HT1080 (cell line): ENCODE measurements around the gene ELOVL5. TPM values are rescaled to one million over a fixed set of nuclear protein-coding genes. Genes with fewer than 3 reads are reported as not detected.
"Not testable (repeated sequence)": the region's sequence is repeated elsewhere in the genome, so short reads cannot be mapped to it uniquely, and the experiment has no call there.

ENCODE experiments used
- DNase-seq: peaks from one replicate; pipeline ENCODE4 v3.0.0-alpha.2; 2015; ENCODE audit warnings: low read depth
- polyA plus RNA-seq, 2 experiments: library from polyadenylated mRNA; depleted of rRNA; stranded (reverse); fragments of >200 nt; gene quantifications; 2 replicates each; pipeline ENCODE4 v1.2.3, GENCODE V29; 2015
- total RNA-seq: library from RNA; depleted of rRNA; stranded (reverse); fragments of >200 nt; shearing (Covaris generic); gene quantifications from 2 replicates; pipeline ENCODE4 v1.2.3, GENCODE V29; 2014; rRNA removed

ELOVL5 gene
- total RNA-seq = 37.3 and 85.6 TPM in 2 replicates
- polyA plus RNA-seq (2015; cell fraction: cytosol; rRNA removed) = 73.5 and 86.1 TPM in 2 replicates
- 106 and 114 TPM in 2 replicates for polyA plus RNA-seq (2015; cell fraction: nucleus; rRNA removed)

GRCh38 chr6:53348371-53349208 lies at the start of gene ELOVL5:
Gene ELOVL5 (minus strand): TSS chr6:53348950. CDS start chr6:53295699, 53,251 bp downstream.
- peak; percentile 92 for DNase-seq

GRCh38 chr6:53397283-53397682 lies 48.5 kb upstream of the ELOVL5 start:
- DNase-seq = no peak

- DNase-seq = no peak
Observed at GRCh38 chr6:53395986-53396385, 47.2 kb upstream of the ELOVL5 start.

- DNase-seq = no peak
Observed at GRCh38 chr6:53394704-53395103, 46.0 kb upstream of the ELOVL5 start.

GRCh38 chr6:53391170-53391569 lies 42.4 kb upstream of the ELOVL5 start:
- no peak for DNase-seq

- no peak for DNase-seq
Observed at GRCh38 chr6:53390010-53390409, 41.3 kb upstream of the ELOVL5 start.

GRCh38 chr6:53388615-53389014 lies 39.9 kb upstream of the ELOVL5 start:
- DNase-seq = not testable (repeated sequence)

- DNase-seq = no peak
Observed at GRCh38 chr6:53382421-53382820, 33.7 kb upstream of the ELOVL5 start.

GRCh38 chr6:53378208-53378607 lies 29.5 kb upstream of the ELOVL5 start:
- no peak for DNase-seq

GRCh38 chr6:53377793-53378192 lies 29.0 kb upstream of the ELOVL5 start:
- no peak for DNase-seq

- no peak for DNase-seq
Observed at GRCh38 chr6:53377289-53377688, 28.5 kb upstream of the ELOVL5 start.

- DNase-seq = no peak
Observed at GRCh38 chr6:53376661-53377226, 28.0 kb upstream of the ELOVL5 start.

- no peak for DNase-seq
Observed at GRCh38 chr6:53375847-53376246, 27.1 kb upstream of the ELOVL5 start.

GRCh38 chr6:53373638-53374037 lies 24.9 kb upstream of the ELOVL5 start:
- DNase-seq = no peak

- no peak for DNase-seq
Observed at GRCh38 chr6:53369876-53370515, 21.2 kb upstream of the ELOVL5 start.

- no peak for DNase-seq
Observed at GRCh38 chr6:53369051-53369450, 20.3 kb upstream of the ELOVL5 start.

- no peak for DNase-seq
Observed at GRCh38 chr6:53366128-53366641, 17.4 kb upstream of the ELOVL5 start.

- DNase-seq = no peak
Observed at GRCh38 chr6:53363341-53364079, 14.8 kb upstream of the ELOVL5 start.

- DNase-seq = peak; percentile 35
Observed at GRCh38 chr6:53361549-53362031, 12.8 kb upstream of the ELOVL5 start.

- no peak for DNase-seq
Observed at GRCh38 chr6:53360093-53360912, 11.6 kb upstream of the ELOVL5 start.

GRCh38 chr6:53359843-53360092 lies 11.0 kb upstream of the ELOVL5 start:
- no peak for DNase-seq
